BJ (cell line): ENCODE measurements around the gene SPR. TPM values are rescaled to one million over a fixed set of nuclear protein-coding genes. Genes with fewer than 3 reads are reported as not detected.

Experiments
- CTCF ChIA-PET: fragments of 350-600 bp; formaldehyde crosslinking; extraction: SDS; loops from one replicate; lab custom pipeline; 2021; ENCODE audit warnings: antibody characterized with exemption, inconsistent platforms; lab: Yijun Ruan, JAX
- POLR2A ChIA-PET: fragments of 300-600 bp; sonication (Branson Sonifier 250); formaldehyde crosslinking; extraction: SDS; loops from one replicate; lab custom pipeline; 2021; ENCODE audit warnings: antibody characterized with exemption; lab: Charles Lee
- DNase-seq: peaks from one replicate; pipeline ENCODE4 v3.0.0-alpha.2; 2011; ENCODE audit warnings: low read depth
- H3K27me3 ChIP-seq: 2 replicates; pipeline ENCODE4 v1.6.0; 2011; ENCODE audit warnings: low read length; ENCODE audit not compliant: control insufficient read depth, insufficient read depth
- H3K36me3 ChIP-seq: 2 replicates; pipeline ENCODE4 v1.5.1; 2011; ENCODE audit warnings: low read length; ENCODE audit not compliant: control insufficient read depth, insufficient read depth
- H3K4me3 ChIP-seq: 2 replicates; pipeline ENCODE4 v1.5.1; 2011; ENCODE audit warnings: low read depth, mild to moderate bottlenecking, control low read depth, low read length
- CTCF ChIP-seq: IDR thresholded peaks from 2 replicates; pipeline ENCODE4 v1.5.1; 2011; ENCODE audit warnings: low read depth, mild to moderate bottlenecking, control low read depth, inconsistent platforms, low read length, moderate library complexity; ENCODE audit not compliant: insufficient read depth
- polyA plus RNA-seq: library from polyadenylated mRNA; depleted of rRNA; stranded (reverse); fragments of >200 nt; gene quantifications from 2 replicates; pipeline ENCODE4 v1.2.3, GENCODE V29; 2011

The SPR gene
- polyA plus RNA-seq, 1 experiment = 22.9 TPM

- TF ChIP-seq CTCF = no peak
These were observed 16.1 kb upstream of the SPR start for GRCh38 chr2:72871060-72871459.

GRCh38 chr2:72871880-72872279 is 15.3 kb upstream of the SPR start:
- POLR2A ChIA-PET = no interaction called here
- H3K27me3 ChIP-seq = peaks cover 14% of the 10 kb centered on the region
- DNase-seq = no peak
- no peaks in the 10 kb centered on the region for H3K36me3 ChIP-seq
- TF ChIP-seq CTCF = no peak
- CTCF ChIA-PET = interaction anchor here (0.9 to 2.7 kb wide), 2 partner anchors 9 to 1341 kb away, joined by 3 to 9 read pairs; no protein-coding TSS in a partner anchor
- H3K4me3 ChIP-seq = no peak overlapping the region

More at GRCh38 chr2:72871060-72871459, 16.1 kb upstream of the SPR start:
- Histone ChIP-seq H3K27me3 (peaks cover 14% of the 10 kb centered on the region), H3K4me3 (no peak overlapping the region), H3K36me3 (no peaks in the 10 kb centered on the region)
- ChIA-PET POLR2A (no interaction called here), CTCF (interaction anchor here (0.9 to 2.7 kb wide), 3 partner anchors 9 to 1340 kb away, joined by 3 to 9 read pairs (median 4); no protein-coding TSS in a partner anchor)
- no peak for DNase-seq

GRCh38 chr2:72883356-72883962 is 3.7 kb upstream of the SPR start:
- DNase-seq = no peak
- no peak for TF ChIP-seq CTCF
- CTCF ChIA-PET = interaction anchor here (1.4 to 3.0 kb wide), 3 partner anchors 9 to 294 kb away, joined by 4 to 12 read pairs (median 12); no protein-coding TSS in a partner anchor
- Histone ChIP-seq H3K27me3 (peaks cover 2% of the 10 kb centered on the region), H3K36me3 (no peaks in the 10 kb centered on the region), H3K4me3 (no peak overlapping the region)
- POLR2A ChIA-PET = no interaction called here

- CTCF ChIA-PET = interaction anchor here (0.7 to 3.0 kb wide), 15 partner anchors 9 to 1340 kb away, joined by 3 to 40 read pairs (median 7); partner anchors contain the start of gene SMYD5
- Histone ChIP-seq H3K4me3 (peak overlapping the region; percentile 60), H3K27me3 (peaks cover 2% of the 10 kb centered on the region), H3K36me3 (no peaks in the 10 kb centered on the region)
- POLR2A ChIA-PET = no interaction called here
- DNase-seq = no peak
- no peak for TF ChIP-seq CTCF
These were observed 640 bp upstream of the SPR start for GRCh38 chr2:72886505-72887031.

GRCh38 chr2:72887740-72888437 is 681 bp downstream of the SPR start:
- no peaks in the 10 kb centered on the region for H3K36me3 ChIP-seq
- ChIA-PET POLR2A (no interaction called here), CTCF (interaction anchor here (0.6 to 3.0 kb wide), 39 partner anchors 8 to 1378 kb away, joined by 3 to 40 read pairs (median 3); partner anchors contain the start of genes EMX1 and SMYD5)
- DNase-seq = no peak
- H3K4me3 ChIP-seq = peak overlapping the region; percentile 60
- TF ChIP-seq CTCF = peak; percentile 99
- peaks cover 2% of the 10 kb centered on the region for H3K27me3 ChIP-seq
